K562 (cell line): ENCODE data around the gene DCP2. TPM values are rescaled to one million over a fixed set of nuclear protein-coding genes. Genes with fewer than 3 reads are reported as not detected.

Source experiments
- ATAC-seq: fragments of 200-7000 bp; cut with Tn5 transposase; 3 replicates; pipeline ENCODE4 v1.9.1; 2020; ENCODE audit warnings: moderate library complexity
- BruUV-seq: library from RNA; stranded (reverse); fragments of 400-500 nt; replicated peaks from 2 replicates; lab custom pipeline; 2021; lab: Mats Ljungman, UMichigan
- CTCF ChIA-PET: fragments of 300-600 bp; formaldehyde crosslinking; extraction: SDS; loops from one replicate; lab custom pipeline; 2021; ENCODE audit warnings: low intra/inter-chr PET ratio; lab: Yijun Ruan, JAX
- POLR2A ChIA-PET: fragments of 300-600, 350-650 bp; sonication (Branson Sonifier 250); formaldehyde crosslinking; extraction: SDS; loops from one replicate; lab custom pipeline; 2021; ENCODE audit warnings: antibody characterized with exemption, inconsistent platforms; lab: Yijun Ruan, JAX
- DNase-seq, 4 experiments: peaks; one replicate each; pipeline versions ENCODE4 v3.0.0 to v3.0.0-alpha.2; 2011 to 2018; ENCODE audit warnings: low spot score in 3 of 4, mixed read lengths in 3 of 4; ENCODE audit errors: extremely low read depth in 1 of 4
- FAIRE-seq: peaks from 2 replicates; lab custom pipeline; 2011; peaks lifted over from hg19 to GRCh38; lab: Jason Lieb, UNC
- H2AFZ ChIP-seq: 2 replicates; pipeline ENCODE4 v1.6.0; 2011; ENCODE audit warnings: low read depth, low read length, control low read depth, inconsistent platforms
- H3K27ac ChIP-seq: fragments of 200-600 bp; 3 replicates; pipeline ENCODE4 v1.8.0; 2011; ENCODE audit warnings: low read depth, mild to moderate bottlenecking, control low read depth, inconsistent platforms, low read length, moderate library complexity, mixed read lengths; ENCODE audit errors: extremely low read depth
- H3K27me3 ChIP-seq, 2 experiments: fragments of 300-600 bp in 1 of 2; 2 replicates in 1 of 2; 3 replicates in 1 of 2; pipeline versions ENCODE4 v1.6.0 to v1.8.0; 2011; ENCODE audit warnings: inconsistent platforms in 2 of 2, low read length in 2 of 2, mild to moderate bottlenecking in 1 of 2, mixed read lengths in 1 of 2, moderate library complexity in 1 of 2; ENCODE audit not compliant: control insufficient read depth in 2 of 2, insufficient read depth in 2 of 2
- H3K36me3 ChIP-seq: fragments of 300-600 bp; 3 replicates; pipeline ENCODE4 v1.8.0; 2011; ENCODE audit warnings: mild to moderate bottlenecking, low read length, inconsistent platforms; ENCODE audit not compliant: control insufficient read depth, insufficient read depth
- H3K4me1 ChIP-seq, 2 experiments: fragments of 200-600 bp in 1 of 2; replicated peaks in 1 of 2; 2 replicates in 1 of 2; 3 replicates in 1 of 2; pipeline versions ENCODE4 v1.5.1 to v1.8.0; 2011; ENCODE audit warnings: inconsistent platforms in 2 of 2, low read length in 2 of 2, mild to moderate bottlenecking in 1 of 2, mixed read lengths in 1 of 2, moderate library complexity in 1 of 2; ENCODE audit not compliant: control insufficient read depth in 2 of 2, insufficient read depth in 2 of 2
- H3K4me2 ChIP-seq: 2 replicates; pipeline ENCODE4 v1.6.1; 2011; ENCODE audit warnings: low read length, control low read depth, inconsistent platforms, mixed read lengths; ENCODE audit not compliant: insufficient read depth
- H3K4me3 ChIP-seq: fragments of 200-600 bp; sonication (generic), shearing (Covaris generic); 2 replicates; pipeline ENCODE4 v1.5.1; 2016; ENCODE audit warnings: control low read depth, inconsistent platforms
- H3K79me2 ChIP-seq: fragments of 200-600 bp; 3 replicates; pipeline ENCODE4 v1.8.0; 2011; ENCODE audit warnings: low read length, inconsistent platforms; ENCODE audit not compliant: control insufficient read depth, insufficient read depth
- H3K9ac ChIP-seq, 2 experiments: 2 replicates each; pipeline versions ENCODE4 v1.6.0 to v1.6.1; 2011; ENCODE audit warnings: low read depth in 2 of 2, low read length in 2 of 2, control low read depth in 1 of 2, inconsistent platforms in 1 of 2, mild to moderate bottlenecking in 1 of 2, mixed read lengths in 1 of 2; ENCODE audit not compliant: insufficient read depth in 1 of 2
- H3K9me1 ChIP-seq: one replicate; pipeline ENCODE4 v1.6.0; 2011; ENCODE audit warnings: inconsistent platforms, mild to moderate bottlenecking, low read length, moderate library complexity; ENCODE audit not compliant: control insufficient read depth, insufficient read depth
- H3K9me3 ChIP-seq: replicated peaks from 2 replicates; pipeline ENCODE4 v1.5.1; 2011; ENCODE audit warnings: low read depth, low read length, inconsistent platforms; ENCODE audit not compliant: control insufficient read depth, insufficient read depth
- H4K20me1 ChIP-seq: replicated peaks from 2 replicates; pipeline ENCODE4 v1.6.1; 2011; ENCODE audit warnings: low read length, inconsistent platforms, mixed read lengths; ENCODE audit not compliant: control insufficient read depth, insufficient read depth
- BRD9 ChIP-seq: fragments of 450-650 bp; IDR thresholded peaks from 2 replicates; pipeline ENCODE4 v1.6.1; 2018; ENCODE audit warnings: low read depth; ENCODE audit not compliant: partially characterized antibody
- CAMTA2 ChIP-seq: fragments of 250-450 bp; sonication (Bioruptor Pico); conservative IDR thresholded peaks from 2 replicates; pipeline ENCODE4 v1.5.1; 2022
- NONO ChIP-seq, 2 experiments: fragments of 200-400 bp in 1 of 2; fragments of 450-650 bp in 1 of 2; formaldehyde crosslinking in 1 of 2; IDR thresholded peaks; 2 replicates each; pipeline ENCODE4 v1.6.1; 2017; ENCODE audit warnings: low read depth in 2 of 2, mild to moderate bottlenecking in 2 of 2, moderate library complexity in 2 of 2, low read length in 1 of 2
- TEAD2 ChIP-seq: fragments of 450-650 bp; IDR thresholded peaks from 2 replicates; pipeline ENCODE4 v1.6.1; 2016; ENCODE audit warnings: missing genetic modification characterization, control low read depth, missing compliant biosample characterization
- XRCC5 ChIP-seq: fragments of 200-400 bp; formaldehyde crosslinking; IDR thresholded peaks from 2 replicates; pipeline ENCODE4 v1.6.1; 2017; ENCODE audit warnings: low read depth, mild to moderate bottlenecking, low read length
- ZNF76 ChIP-seq: fragments of 250-450 bp; sonication (Bioruptor Pico); IDR thresholded peaks from 2 replicates; pipeline ENCODE4 v1.4.0; 2020; ENCODE audit warnings: mild to moderate bottlenecking, moderate library complexity, borderline replicate concordance
- WGBS: fragments of 100-300 bp; shearing (Covaris generic); methylation state at CpG from one replicate; pipeline ENCODE4 v1.1.6; 2016; ENCODE audit warnings: low coverage, mixed read lengths; ENCODE audit not compliant: insufficient coverage; ENCODE audit errors: missing lambda C conversion rate; 5-methylcytosine and 5-hydroxymethylcytosine counted together
- in situ Hi-C: fragments of 300-500 bp; cut with MboI; formaldehyde crosslinking; loops from 4 replicates; pipeline ENCODE4 v1.15.0; 2018; ENCODE audit warnings: inconsistent platforms, mixed read lengths
- intact Hi-C: fragments of 100-400 bp; cut with micrococcal nuclease; formaldehyde crosslinking; loops from 2 replicates; pipeline ENCODE4 v1.14.2; 2022
- polyA plus RNA-seq, 8 experiments: library from polyadenylated mRNA; depleted of rRNA in 4 of 8; stranded (reverse) in 5 of 8; unstranded in 3 of 8; fragments of >200 nt; fragmentation: Nextera tagmentation in 2 of 8; fragmentation: Illumina TruSeq in 1 of 8; extraction: Ambion mirVana in 2 of 8; extraction: Trizol in 1 of 8; gene quantifications; 2 replicates each; pipeline versions ENCODE4 v1.2.1 to v1.2.3, GENCODE V29; 2011 to 2014; ENCODE audit warnings: inconsistent platforms in 1 of 8, missing spikeins in 1 of 8
- total RNA-seq, 7 experiments: library from RNA; depleted of rRNA in 6 of 7; stranded (reverse); fragments of >200 nt in 6 of 7; fragmentation: Illumina TruSeq in 2 of 7; extraction: Trizol in 2 of 7; gene quantifications; 2 replicates each; pipeline versions ENCODE4 v1.2.1 to v1.2.3, GENCODE V29; 2011 to 2021; ENCODE audit warnings: low replicate concordance in 1 of 7
- TF ChIP-seq, protein P1 (sequence below): sonication (generic); formaldehyde crosslinking; IDR thresholded peaks from 2 replicates; pipeline ENCODE4 v1.8.0; 2022; ENCODE audit warnings: mild to moderate bottlenecking, low read depth, missing genetic modification reagents
- TF ChIP-seq, protein P2 (sequence below): sonication (generic); formaldehyde crosslinking; IDR thresholded peaks from 2 replicates; pipeline ENCODE4 v1.8.0; 2022; ENCODE audit warnings: missing genetic modification reagents, mild to moderate bottlenecking, borderline replicate concordance
- TF ChIP-seq, protein P3 (sequence below), 2 experiments: fragments of 450-650 bp; IDR thresholded peaks; 2 replicates each; pipeline ENCODE4 v1.6.1; 2018; ENCODE audit warnings: mild to moderate bottlenecking in 2 of 2, low read depth in 1 of 2; ENCODE audit not compliant: partially characterized antibody in 2 of 2
- TF ChIP-seq, protein P4 (sequence below): fragments of 450-650 bp; formaldehyde crosslinking; conservative IDR thresholded peaks from 2 replicates; pipeline ENCODE4 v1.4.0; 2022; ENCODE audit warnings: mild to moderate bottlenecking, missing genetic modification characterization

Gene DCP2
- total and polyA plus RNA-seq, 9 of the 15 experiments (the other 6 are each of a cell fraction or from before 2014, with no cell fraction given), result 25.9 to 109 (median 46.7) TPM

DNA sequence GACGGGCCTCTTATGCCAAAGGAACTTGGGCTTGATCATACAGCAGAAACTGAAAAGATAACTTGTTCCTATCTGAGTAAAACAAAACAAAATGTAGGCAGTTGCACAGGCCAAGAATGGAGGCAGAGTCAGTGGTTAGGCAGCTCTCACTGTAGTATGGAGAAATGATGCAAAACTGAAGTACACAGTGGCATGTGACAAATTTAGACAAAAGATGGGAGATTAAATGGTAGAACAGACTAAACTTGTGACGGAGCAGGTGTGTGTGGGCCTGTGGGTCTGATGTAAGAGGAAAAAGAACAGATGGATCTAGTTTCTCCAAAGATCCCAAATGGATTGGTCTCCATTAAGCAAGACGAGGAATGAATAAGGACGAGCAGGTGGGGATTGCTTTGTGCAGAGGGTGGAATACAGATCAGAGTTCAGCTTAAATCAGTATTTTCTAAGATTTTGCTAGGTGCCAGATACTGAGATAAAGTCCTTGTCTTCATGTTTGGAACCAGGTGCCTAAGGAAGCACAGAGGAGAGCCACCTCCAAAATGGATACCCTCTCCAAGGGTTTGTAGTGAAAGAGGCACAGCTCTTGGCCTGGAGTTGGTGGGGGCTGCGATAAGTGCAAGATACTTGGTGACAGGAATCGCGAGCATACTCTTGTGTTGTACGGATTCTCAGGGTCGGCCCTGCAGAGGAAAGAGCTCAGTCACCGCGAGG, 722 bp upstream of the DCP2 start:
- no peaks in the 10 kb centered on the region for H3K27me3 ChIP-seq
- ChIA-PET CTCF (no interaction called here), POLR2A (interaction anchor here (0.6 to 2.4 kb wide), 13 partner anchors 8 to 481 kb away, joined by 3 to 19 read pairs (median 4); partner anchors contain the start of gene REEP5)
- DNase-seq (no peak), FAIRE-seq (no peak), ATAC-seq (peak; percentile 20)
- H3K9ac ChIP-seq, result peak overlapping the region; percentile 85 to 88
- peak overlapping the region; percentile 86 for H3K27ac ChIP-seq
- peaks cover 2% of the 10 kb centered on the region; the same call in 2 of the 3 replicates for H3K36me3 ChIP-seq
- peak overlapping the region; percentile 91 for H3K4me2 ChIP-seq
- in situ Hi-C loops, result no loop called here
- no peaks in the 10 kb centered on the region for H4K20me1 ChIP-seq
- H2AFZ ChIP-seq, result peak overlapping the region; percentile 94
- TSS peak; percentile 93 for BruUV-seq
- H3K9me3 ChIP-seq, result no peaks in the 10 kb centered on the region
- H3K4me1 ChIP-seq, result peaks cover 17 to 31% of the 10 kb centered on the region in 2 experiments
- WGBS, result 12% methylated on average over 11 of the region's 11 CpGs
- peaks cover 43% of the 10 kb centered on the region for H3K79me2 ChIP-seq
- intact Hi-C loops, result loop anchor here (1.0 to 10.0 kb wide), 5 partner anchors 54 to 421 kb away; partner anchors contain the start of genes REEP5 and SRP19
- H3K9me1 ChIP-seq, result no peaks in the 10 kb centered on the region
- H3K4me3 ChIP-seq, result peak overlapping the region; percentile 64
- TF ChIP-seq, protein P1, sequence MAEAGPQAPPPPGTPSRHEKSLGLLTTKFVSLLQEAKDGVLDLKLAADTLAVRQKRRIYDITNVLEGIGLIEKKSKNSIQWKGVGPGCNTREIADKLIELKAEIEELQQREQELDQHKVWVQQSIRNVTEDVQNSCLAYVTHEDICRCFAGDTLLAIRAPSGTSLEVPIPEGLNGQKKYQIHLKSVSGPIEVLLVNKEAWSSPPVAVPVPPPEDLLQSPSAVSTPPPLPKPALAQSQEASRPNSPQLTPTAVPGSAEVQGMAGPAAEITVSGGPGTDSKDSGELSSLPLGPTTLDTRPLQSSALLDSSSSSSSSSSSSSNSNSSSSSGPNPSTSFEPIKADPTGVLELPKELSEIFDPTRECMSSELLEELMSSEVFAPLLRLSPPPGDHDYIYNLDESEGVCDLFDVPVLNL (CRISPR knock-in tag), result no peak
- TF ChIP-seq ZNF76 (CRISPR knock-in tag) (peak; percentile 60; the same call in 1 of the 2 replicates), XRCC5 (no peak), TEAD2 (tag) (no peak), CAMTA2 (no peak), BRD9 (peak; percentile 70), NONO (IDR thresholded peaks at IDR 0.05; ENCODE audit: low read depth in 2 of 2, low read length in 1 of 2) (no peak)
- TF ChIP-seq, protein P2, sequence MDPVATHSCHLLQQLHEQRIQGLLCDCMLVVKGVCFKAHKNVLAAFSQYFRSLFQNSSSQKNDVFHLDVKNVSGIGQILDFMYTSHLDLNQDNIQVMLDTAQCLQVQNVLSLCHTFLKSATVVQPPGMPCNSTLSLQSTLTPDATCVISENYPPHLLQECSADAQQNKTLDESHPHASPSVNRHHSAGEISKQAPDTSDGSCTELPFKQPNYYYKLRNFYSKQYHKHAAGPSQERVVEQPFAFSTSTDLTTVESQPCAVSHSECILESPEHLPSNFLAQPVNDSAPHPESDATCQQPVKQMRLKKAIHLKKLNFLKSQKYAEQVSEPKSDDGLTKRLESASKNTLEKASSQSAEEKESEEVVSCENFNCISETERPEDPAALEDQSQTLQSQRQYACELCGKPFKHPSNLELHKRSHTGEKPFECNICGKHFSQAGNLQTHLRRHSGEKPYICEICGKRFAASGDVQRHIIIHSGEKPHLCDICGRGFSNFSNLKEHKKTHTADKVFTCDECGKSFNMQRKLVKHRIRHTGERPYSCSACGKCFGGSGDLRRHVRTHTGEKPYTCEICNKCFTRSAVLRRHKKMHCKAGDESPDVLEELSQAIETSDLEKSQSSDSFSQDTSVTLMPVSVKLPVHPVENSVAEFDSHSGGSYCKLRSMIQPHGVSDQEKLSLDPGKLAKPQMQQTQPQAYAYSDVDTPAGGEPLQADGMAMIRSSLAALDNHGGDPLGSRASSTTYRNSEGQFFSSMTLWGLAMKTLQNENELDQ (CRISPR knock-in tag), result no peak
- TF ChIP-seq, protein P3, sequence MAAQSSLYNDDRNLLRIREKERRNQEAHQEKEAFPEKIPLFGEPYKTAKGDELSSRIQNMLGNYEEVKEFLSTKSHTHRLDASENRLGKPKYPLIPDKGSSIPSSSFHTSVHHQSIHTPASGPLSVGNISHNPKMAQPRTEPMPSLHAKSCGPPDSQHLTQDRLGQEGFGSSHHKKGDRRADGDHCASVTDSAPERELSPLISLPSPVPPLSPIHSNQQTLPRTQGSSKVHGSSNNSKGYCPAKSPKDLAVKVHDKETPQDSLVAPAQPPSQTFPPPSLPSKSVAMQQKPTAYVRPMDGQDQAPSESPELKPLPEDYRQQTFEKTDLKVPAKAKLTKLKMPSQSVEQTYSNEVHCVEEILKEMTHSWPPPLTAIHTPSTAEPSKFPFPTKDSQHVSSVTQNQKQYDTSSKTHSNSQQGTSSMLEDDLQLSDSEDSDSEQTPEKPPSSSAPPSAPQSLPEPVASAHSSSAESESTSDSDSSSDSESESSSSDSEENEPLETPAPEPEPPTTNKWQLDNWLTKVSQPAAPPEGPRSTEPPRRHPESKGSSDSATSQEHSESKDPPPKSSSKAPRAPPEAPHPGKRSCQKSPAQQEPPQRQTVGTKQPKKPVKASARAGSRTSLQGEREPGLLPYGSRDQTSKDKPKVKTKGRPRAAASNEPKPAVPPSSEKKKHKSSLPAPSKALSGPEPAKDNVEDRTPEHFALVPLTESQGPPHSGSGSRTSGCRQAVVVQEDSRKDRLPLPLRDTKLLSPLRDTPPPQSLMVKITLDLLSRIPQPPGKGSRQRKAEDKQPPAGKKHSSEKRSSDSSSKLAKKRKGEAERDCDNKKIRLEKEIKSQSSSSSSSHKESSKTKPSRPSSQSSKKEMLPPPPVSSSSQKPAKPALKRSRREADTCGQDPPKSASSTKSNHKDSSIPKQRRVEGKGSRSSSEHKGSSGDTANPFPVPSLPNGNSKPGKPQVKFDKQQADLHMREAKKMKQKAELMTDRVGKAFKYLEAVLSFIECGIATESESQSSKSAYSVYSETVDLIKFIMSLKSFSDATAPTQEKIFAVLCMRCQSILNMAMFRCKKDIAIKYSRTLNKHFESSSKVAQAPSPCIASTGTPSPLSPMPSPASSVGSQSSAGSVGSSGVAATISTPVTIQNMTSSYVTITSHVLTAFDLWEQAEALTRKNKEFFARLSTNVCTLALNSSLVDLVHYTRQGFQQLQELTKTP (IDR thresholded peaks at IDR 0.05; ENCODE audit: low read depth in 1 of 2, partially characterized antibody in 2 of 2), result peak in 1 of 2 experiments; percentile 41
- TF ChIP-seq, protein P4, sequence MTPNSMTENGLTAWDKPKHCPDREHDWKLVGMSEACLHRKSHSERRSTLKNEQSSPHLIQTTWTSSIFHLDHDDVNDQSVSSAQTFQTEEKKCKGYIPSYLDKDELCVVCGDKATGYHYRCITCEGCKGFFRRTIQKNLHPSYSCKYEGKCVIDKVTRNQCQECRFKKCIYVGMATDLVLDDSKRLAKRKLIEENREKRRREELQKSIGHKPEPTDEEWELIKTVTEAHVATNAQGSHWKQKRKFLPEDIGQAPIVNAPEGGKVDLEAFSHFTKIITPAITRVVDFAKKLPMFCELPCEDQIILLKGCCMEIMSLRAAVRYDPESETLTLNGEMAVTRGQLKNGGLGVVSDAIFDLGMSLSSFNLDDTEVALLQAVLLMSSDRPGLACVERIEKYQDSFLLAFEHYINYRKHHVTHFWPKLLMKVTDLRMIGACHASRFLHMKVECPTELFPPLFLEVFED, result no peak; the same call in 1 of the 2 replicates
